Ascending aorta (tissue), 2 donors: ENCODE data around the gene MINDY4. TPM values are rescaled to one million over a fixed set of nuclear protein-coding genes. Genes with fewer than 3 reads are reported as not detected.

Experiments
- DNase-seq, 2 donors: peaks; one replicate each; pipeline ENCODE4 v3.0.0-alpha.2; 2019; ENCODE audit warnings: low spot score in 2 of 2
- H3K27ac ChIP-seq, 2 donors: fragments of 200-600 bp; sonication (generic); one replicate each; pipeline ENCODE4 v1.5.1; 2016 to 2017; ENCODE audit warnings: mild to moderate bottlenecking in 1 of 2
- H3K27me3 ChIP-seq: fragments of 200-600 bp; sonication (generic); one replicate; pipeline ENCODE4 v1.5.1; 2017
- H3K36me3 ChIP-seq, 2 donors: fragments of 200-600 bp; sonication (generic); one replicate each; pipeline ENCODE4 v1.5.1; 2016
- H3K4me1 ChIP-seq, 2 donors: fragments of 200-600 bp; sonication (generic); one replicate each; pipeline ENCODE4 v1.5.1; 2016 to 2017; ENCODE audit warnings: mild to moderate bottlenecking in 1 of 2
- H3K4me3 ChIP-seq, 2 donors: fragments of 200-600 bp; sonication (generic); one replicate each; pipeline ENCODE4 v1.5.1; 2016 to 2017; ENCODE audit warnings: mild to moderate bottlenecking in 1 of 2
- H3K9me3 ChIP-seq, 2 donors: fragments of 200-600 bp; sonication (generic); one replicate each; pipeline ENCODE4 v1.5.1; 2016
- CTCF ChIP-seq, 3 experiments: fragments of 200-600 bp in 2 of 3; fragments of 450-650 bp in 1 of 3; sonication (generic) in 2 of 3; IDR thresholded peaks; one replicate each; pipeline ENCODE4 v1.5.1; 2016 to 2019; ENCODE audit warnings: antibody characterized with exemption in 3 of 3, mild to moderate bottlenecking in 1 of 3, moderate library complexity in 1 of 3
- intact Hi-C: fragments of 100-400 bp; cut with DNase I; formaldehyde crosslinking; loops from one replicate; pipeline ENCODE4 v1.15.1; 2023
- total RNA-seq: library from RNA; depleted of rRNA; stranded (reverse); fragments of >200 nt; gene quantifications from one replicate; pipeline ENCODE4 v1.1.0, GENCODE V29; 2016

Gene MINDY4
- total RNA-seq, 1 donor from 2014 or later = 6.0 TPM

GRCh38 chr7:30731581-30731980 is 39.6 kb upstream of the MINDY4 start:
- Histone ChIP-seq H3K9me3 (no peaks in the 10 kb centered on the region), H3K27me3 (no peaks in the 10 kb centered on the region), H3K4me3 (no peak overlapping the region), H3K4me1 (no peaks in the 10 kb centered on the region), H3K27ac (no peak overlapping the region), H3K36me3 (no peaks in the 10 kb centered on the region)
- intact Hi-C loops = no loop called here
- DNase-seq = no peak
- no peak for TF ChIP-seq CTCF (IDR thresholded peaks at IDR 0.05)

GRCh38 chr7:30732606-30733005 is 38.6 kb upstream of the MINDY4 start:
- no peak overlapping the region for H3K27ac ChIP-seq
- DNase-seq = no peak
- no peaks in the 10 kb centered on the region for H3K27me3 ChIP-seq
- H3K4me1 ChIP-seq = no peaks in the 10 kb centered on the region
- no peak for TF ChIP-seq CTCF (IDR thresholded peaks at IDR 0.05)
- H3K36me3 ChIP-seq = no peaks in the 10 kb centered on the region
- H3K9me3 ChIP-seq = no peaks in the 10 kb centered on the region
- intact Hi-C loops = no loop called here
- no peak overlapping the region for H3K4me3 ChIP-seq

GRCh38 chr7:30733216-30733615 is 38.0 kb upstream of the MINDY4 start:
- Histone ChIP-seq H3K4me3 (no peak overlapping the region), H3K36me3 (no peaks in the 10 kb centered on the region), H3K4me1 (no peaks in the 10 kb centered on the region), H3K9me3 (no peaks in the 10 kb centered on the region), H3K27ac (no peak overlapping the region), H3K27me3 (no peaks in the 10 kb centered on the region)
- TF ChIP-seq CTCF (IDR thresholded peaks at IDR 0.05) = no peak
- intact Hi-C loops = no loop called here
- DNase-seq = no peak

- H3K27me3 ChIP-seq = no peaks in the 10 kb centered on the region
- H3K36me3 ChIP-seq = no peaks in the 10 kb centered on the region
- TF ChIP-seq CTCF (IDR thresholded peaks at IDR 0.05) = no peak
- intact Hi-C loops = no loop called here
- no peak overlapping the region for H3K4me3 ChIP-seq
- no peak overlapping the region for H3K27ac ChIP-seq
- no peaks in the 10 kb centered on the region for H3K9me3 ChIP-seq
- no peak for DNase-seq
- no peaks in the 10 kb centered on the region for H3K4me1 ChIP-seq
Observed at GRCh38 chr7:30733691-30734090, 37.5 kb upstream of the MINDY4 start.

GRCh38 chr7:30734497-30734896 is 36.7 kb upstream of the MINDY4 start:
- TF ChIP-seq CTCF (IDR thresholded peaks at IDR 0.05) = no peak
- H3K27me3 ChIP-seq = no peaks in the 10 kb centered on the region
- no peaks in the 10 kb centered on the region for H3K36me3 ChIP-seq
- DNase-seq = no peak
- intact Hi-C loops = no loop called here
- no peaks in the 10 kb centered on the region for H3K9me3 ChIP-seq
- no peak overlapping the region for H3K4me3 ChIP-seq
- H3K27ac ChIP-seq = no peak overlapping the region
- H3K4me1 ChIP-seq = no peaks in the 10 kb centered on the region

- no peak for DNase-seq
- intact Hi-C loops = no loop called here
Observed at GRCh38 chr7:30735631-30736030, 35.6 kb upstream of the MINDY4 start.

More at GRCh38 chr7:30735631-30736030, 35.6 kb upstream of the MINDY4 start:
- no peaks in the 10 kb centered on the region for H3K27me3 ChIP-seq
- no peak for TF ChIP-seq CTCF (IDR thresholded peaks at IDR 0.05)
- H3K4me1 ChIP-seq = no peaks in the 10 kb centered on the region
- no peaks in the 10 kb centered on the region for H3K9me3 ChIP-seq
- H3K36me3 ChIP-seq = no peaks in the 10 kb centered on the region
- no peak overlapping the region for H3K4me3 ChIP-seq
- no peak overlapping the region for H3K27ac ChIP-seq
